Suprapubic skin (tissue), 4 donors: Measurements from ENCODE around the gene INSYN2B.

ENCODE experiments used
- CTCF ChIP-seq, 2 donors: fragments of 200-600 bp in 1 of 2; fragments of 450-650 bp in 1 of 2; sonication (generic) in 1 of 2; IDR thresholded peaks; one replicate each; pipeline ENCODE4 v1.5.1; 2016 to 2019; ENCODE audit warnings: antibody characterized with exemption in 2 of 2, mild to moderate bottlenecking in 1 of 2, moderate library complexity in 1 of 2
- EP300 ChIP-seq: sonication (generic); formaldehyde crosslinking; IDR thresholded peaks from one replicate; pipeline ENCODE4 v1.6.1; 2017; ENCODE audit warnings: antibody characterized with exemption
- POLR2A ChIP-seq, 2 donors: fragments of 450-650 bp; IDR thresholded peaks; one replicate each; pipeline ENCODE4 v1.6.1; 2017; ENCODE audit warnings: antibody characterized with exemption in 2 of 2, mild to moderate bottlenecking in 2 of 2, moderate library complexity in 2 of 2
- POLR2AphosphoS5 ChIP-seq, 3 donors: sonication (generic); formaldehyde crosslinking; IDR thresholded peaks; one replicate each; pipeline ENCODE4 v1.6.1; 2017; ENCODE audit warnings: antibody characterized with exemption in 3 of 3

GRCh38 chr5:169974121-169974770, 6.0 kb downstream of the INSYN2B start:
- TF ChIP-seq CTCF (IDR thresholded peaks at IDR 0.05) (no peak), POLR2A (IDR thresholded peaks at IDR 0.05) (no peak), POLR2AphosphoS5 (IDR thresholded peaks at IDR 0.05) (no peak), EP300 (no peak)
